Activated naive CD8-positive, alpha-beta T cell (primary cell): ENCODE measurements around the gene R3HDM4.

Experiments
- H3K27ac Mint-ChIP-seq: one replicate; pipeline ENCODE4 v1.8.0; 2021; ENCODE audit warnings: mixed read lengths
- H3K27me3 Mint-ChIP-seq: one replicate; pipeline ENCODE4 v1.8.0; 2021; ENCODE audit warnings: mixed read lengths
- H3K36me3 Mint-ChIP-seq: one replicate; pipeline ENCODE4 v1.8.0; 2021; ENCODE audit warnings: mixed read lengths
- H3K4me1 Mint-ChIP-seq: one replicate; pipeline ENCODE4 v1.8.0; 2021; ENCODE audit warnings: low read depth, mixed read lengths
- H3K4me3 Mint-ChIP-seq: one replicate; pipeline ENCODE4 v1.8.0; 2021; ENCODE audit warnings: mild to moderate bottlenecking, mixed read lengths
- H3K9me3 Mint-ChIP-seq: one replicate; pipeline ENCODE4 v1.8.0; 2021; ENCODE audit warnings: low read depth, mixed read lengths

The R3HDM4 gene

GRCh38 chr19:927780-928401, 14.9 kb upstream of the R3HDM4 start:
- peaks cover 9% of the 10 kb centered on the region for H3K4me1 Mint-ChIP-seq
- H3K9me3 Mint-ChIP-seq, result no peaks in the 10 kb centered on the region
- H3K27ac Mint-ChIP-seq, result no peak overlapping the region
- no peaks in the 10 kb centered on the region for H3K27me3 Mint-ChIP-seq
- no peaks in the 10 kb centered on the region for H3K36me3 Mint-ChIP-seq
- no peak overlapping the region for H3K4me3 Mint-ChIP-seq

DNA sequence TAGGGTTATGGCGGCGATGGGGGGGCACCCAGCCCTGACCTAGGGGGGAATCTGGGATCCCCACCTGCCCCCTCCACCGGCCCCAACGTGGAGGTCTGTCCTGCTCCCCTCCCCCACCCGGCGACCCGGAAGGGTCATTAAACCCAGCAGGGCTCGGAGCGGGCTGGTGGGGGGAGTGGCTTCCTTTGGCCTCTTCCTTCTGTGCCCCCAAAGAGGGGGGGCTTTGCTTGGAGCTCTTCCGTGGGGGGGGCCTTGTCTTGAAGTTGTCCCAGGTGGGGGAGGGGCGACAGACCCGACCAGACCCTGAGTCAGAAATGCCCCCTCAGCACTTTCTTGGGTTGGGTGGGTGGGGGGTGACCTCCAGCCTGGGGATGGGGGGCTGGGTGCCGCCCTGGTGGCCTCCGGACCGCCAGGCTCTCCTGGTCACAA, 14.3 kb upstream of the R3HDM4 start:
- Mint-ChIP-seq H3K27ac (no peak overlapping the region), H3K27me3 (no peaks in the 10 kb centered on the region), H3K9me3 (no peaks in the 10 kb centered on the region), H3K4me1 (peaks cover 6% of the 10 kb centered on the region), H3K36me3 (no peaks in the 10 kb centered on the region), H3K4me3 (no peak overlapping the region)

- peaks cover 3% of the 10 kb centered on the region for H3K4me1 Mint-ChIP-seq
- H3K27me3 Mint-ChIP-seq, result no peaks in the 10 kb centered on the region
- no peaks in the 10 kb centered on the region for H3K36me3 Mint-ChIP-seq
These were observed 13.8 kb upstream of the R3HDM4 start for GRCh38 chr19:926589-927350.

DNA sequence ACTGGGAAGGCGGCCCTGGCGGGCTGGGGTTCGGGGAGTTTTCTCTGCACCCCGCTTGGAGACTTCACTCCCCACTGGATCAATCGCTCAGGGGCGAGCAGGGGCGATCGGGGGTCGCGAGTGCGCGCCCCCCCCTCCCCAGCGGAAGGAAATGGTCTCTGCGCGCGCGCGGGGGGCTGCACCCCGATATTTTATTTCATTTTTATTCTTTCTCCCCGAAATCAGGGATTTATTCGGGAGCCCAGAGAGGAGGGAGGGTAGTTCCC, 13.2 kb upstream of the R3HDM4 start:
- Mint-ChIP-seq H3K4me3 (peak overlapping the region; percentile 70), H3K27ac (no peak overlapping the region), H3K4me1 (peaks cover 6% of the 10 kb centered on the region), H3K36me3 (no peaks in the 10 kb centered on the region), H3K27me3 (no peaks in the 10 kb centered on the region), H3K9me3 (no peaks in the 10 kb centered on the region)

More at GRCh38 chr19:926589-927350, 13.8 kb upstream of the R3HDM4 start:
- Mint-ChIP-seq H3K27ac (no peak overlapping the region), H3K4me3 (peak overlapping the region; percentile 77), H3K9me3 (no peaks in the 10 kb centered on the region)

- peak within 1 kb of the TSS; percentile 77 for H3K4me3 Mint-ChIP-seq
- H3K27ac Mint-ChIP-seq, result no peak within 1 kb of the TSS
- H3K36me3 Mint-ChIP-seq, result no peaks in the 10 kb centered on the region
- H3K27me3 Mint-ChIP-seq, result no peaks in the 10 kb centered on the region
- H3K4me1 Mint-ChIP-seq, result peaks cover 9% of the 10 kb centered on the region
- H3K9me3 Mint-ChIP-seq, result no peaks in the 10 kb centered on the region
These were observed 12.7 kb upstream of the R3HDM4 start, which contains the start of gene ARID3A for GRCh38 chr19:925526-926322. Gene ARID3A (plus strand): TSS chr19:926035. CDS start chr19:929529, 3,494 bp downstream.

DNA sequence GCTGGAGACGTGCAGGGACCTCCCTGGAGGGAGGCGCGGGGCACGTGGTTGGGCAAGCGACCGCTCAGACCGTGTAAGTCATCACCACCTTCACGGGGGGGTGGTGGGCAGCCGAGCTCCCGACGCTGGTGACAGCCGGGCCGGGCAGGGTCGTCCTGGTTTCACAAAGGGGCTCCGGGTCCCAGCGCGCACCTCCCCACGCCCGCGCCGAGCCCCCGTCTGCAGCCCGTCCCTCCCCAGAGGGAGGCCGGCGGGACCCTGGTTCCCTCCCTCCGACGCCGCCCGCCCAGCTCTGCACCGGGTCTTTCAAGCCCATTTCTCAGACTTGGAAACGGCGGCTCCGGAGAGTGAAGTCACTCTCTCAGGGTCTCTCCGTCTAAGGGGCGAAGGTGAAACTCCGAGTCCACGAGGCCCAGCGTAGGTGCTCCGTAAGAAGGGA, 12.1 kb upstream of the R3HDM4 start:
- H3K4me1 Mint-ChIP-seq, result peaks cover 11% of the 10 kb centered on the region
- peak overlapping the region; percentile 73 for H3K4me3 Mint-ChIP-seq
- H3K27ac Mint-ChIP-seq, result no peak overlapping the region
- no peaks in the 10 kb centered on the region for H3K36me3 Mint-ChIP-seq
- no peaks in the 10 kb centered on the region for H3K27me3 Mint-ChIP-seq
- H3K9me3 Mint-ChIP-seq, result no peaks in the 10 kb centered on the region

DNA sequence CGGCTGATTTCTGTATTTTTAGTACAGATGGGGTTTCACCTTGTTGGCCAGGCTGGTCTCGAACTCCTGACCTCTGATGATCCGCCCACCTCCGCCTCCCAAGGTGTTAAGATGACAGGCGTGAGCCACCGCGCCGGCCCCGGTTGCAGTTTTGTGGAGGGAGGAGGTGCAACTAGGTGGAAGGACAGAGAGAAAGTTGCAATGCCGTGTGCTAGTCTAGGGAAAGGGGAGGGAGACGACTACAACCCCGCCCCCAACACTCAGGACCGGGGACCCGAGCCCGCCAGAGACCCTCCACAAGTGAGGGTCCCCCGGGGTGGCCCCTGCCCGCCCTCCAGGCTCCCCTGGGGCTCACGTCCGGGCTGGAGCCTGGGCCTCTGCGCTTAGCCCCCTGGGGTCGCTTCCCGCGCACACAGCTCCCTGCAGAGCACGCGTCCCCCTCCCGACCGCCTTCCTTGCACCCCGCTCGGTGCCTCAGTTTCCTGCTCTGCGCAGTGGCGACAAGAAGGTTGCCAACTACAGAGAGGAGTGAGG, 11.6 kb upstream of the R3HDM4 start:
- peak overlapping the region; percentile 73 for H3K4me3 Mint-ChIP-seq
- no peaks in the 10 kb centered on the region for H3K36me3 Mint-ChIP-seq
- no peaks in the 10 kb centered on the region for H3K9me3 Mint-ChIP-seq
- no peaks in the 10 kb centered on the region for H3K27me3 Mint-ChIP-seq
- H3K4me1 Mint-ChIP-seq, result peaks cover 11% of the 10 kb centered on the region
- no peak overlapping the region for H3K27ac Mint-ChIP-seq

DNA sequence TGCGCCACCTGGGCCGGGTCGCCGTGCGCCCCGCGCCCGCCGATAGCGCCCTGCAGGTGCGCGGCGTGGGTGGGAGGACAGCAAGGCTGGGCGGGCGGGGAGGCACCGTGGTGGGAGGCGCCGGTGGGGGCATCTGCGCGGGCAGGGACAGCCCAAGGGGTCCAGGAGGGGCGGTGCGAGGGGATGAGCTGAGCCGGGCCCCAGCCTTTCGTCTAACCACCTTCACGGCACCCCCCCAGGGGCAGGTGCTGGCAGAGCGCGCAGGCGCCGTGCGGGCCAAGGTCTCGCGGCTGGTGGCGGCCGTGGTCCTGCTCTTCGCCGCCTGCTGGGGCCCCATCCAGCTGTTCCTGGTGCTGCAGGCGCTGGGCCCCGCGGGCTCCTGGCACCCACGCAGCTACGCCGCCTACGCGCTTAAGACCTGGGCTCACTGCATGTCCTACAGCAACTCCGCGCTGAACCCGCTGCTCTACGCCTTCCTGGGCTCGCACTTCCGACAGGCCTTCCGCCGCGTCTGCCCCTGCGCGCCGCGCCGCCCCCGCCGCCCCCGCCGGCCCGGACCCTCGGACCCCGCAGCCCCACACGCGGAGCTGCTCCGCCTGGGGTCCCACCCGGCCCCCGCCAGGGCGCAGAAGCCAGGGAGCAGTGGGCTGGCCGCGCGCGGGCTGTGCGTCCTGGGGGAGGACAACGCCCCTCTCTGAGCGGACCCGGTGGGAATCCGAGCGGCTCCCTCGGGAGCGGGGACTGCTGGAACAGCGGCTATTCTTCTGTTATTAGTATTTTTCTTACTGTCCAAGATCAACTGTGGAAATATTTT, 7.2 kb upstream of the R3HDM4 start:
- Mint-ChIP-seq H3K27ac (peak overlapping the region; percentile 66), H3K36me3 (no peaks in the 10 kb centered on the region), H3K4me1 (peaks cover 13% of the 10 kb centered on the region), H3K9me3 (no peaks in the 10 kb centered on the region), H3K4me3 (peak overlapping the region; percentile 87), H3K27me3 (no peaks in the 10 kb centered on the region)

GRCh38 chr19:919199-920050, 6.4 kb upstream of the R3HDM4 start:
- no peaks in the 10 kb centered on the region for H3K9me3 Mint-ChIP-seq
- H3K4me1 Mint-ChIP-seq, result peaks cover 15% of the 10 kb centered on the region
- H3K4me3 Mint-ChIP-seq, result no peak overlapping the region
- H3K27ac Mint-ChIP-seq, result no peak overlapping the region
- no peaks in the 10 kb centered on the region for H3K36me3 Mint-ChIP-seq
- H3K27me3 Mint-ChIP-seq, result no peaks in the 10 kb centered on the region

GRCh38 chr19:918481-919198, 5.6 kb upstream of the R3HDM4 start:
- Mint-ChIP-seq H3K27ac (no peak overlapping the region), H3K27me3 (no peaks in the 10 kb centered on the region), H3K4me3 (no peak overlapping the region), H3K36me3 (no peaks in the 10 kb centered on the region), H3K4me1 (peaks cover 16% of the 10 kb centered on the region), H3K9me3 (no peaks in the 10 kb centered on the region)

DNA sequence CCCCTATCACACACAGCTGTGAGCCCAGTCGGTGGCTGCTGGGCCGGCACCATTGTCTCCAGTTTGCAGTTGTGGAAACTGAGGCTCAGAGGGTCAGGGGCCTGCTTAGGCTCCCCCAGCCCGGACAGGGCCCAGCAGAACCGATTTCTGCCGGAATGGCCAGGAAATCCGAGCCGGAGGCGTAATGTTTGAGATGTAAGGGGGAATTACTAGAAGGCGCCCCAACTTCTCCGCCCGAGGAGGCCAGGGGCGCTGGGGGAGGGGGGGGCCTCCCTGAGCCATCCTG, 5.1 kb upstream of the R3HDM4 start:
- H3K4me3 Mint-ChIP-seq, result peak overlapping the region; percentile 71
- no peaks in the 10 kb centered on the region for H3K9me3 Mint-ChIP-seq
- H3K27ac Mint-ChIP-seq, result no peak overlapping the region
- H3K27me3 Mint-ChIP-seq, result no peaks in the 10 kb centered on the region
- peaks cover 17% of the 10 kb centered on the region for H3K4me1 Mint-ChIP-seq
- H3K36me3 Mint-ChIP-seq, result no peaks in the 10 kb centered on the region

DNA sequence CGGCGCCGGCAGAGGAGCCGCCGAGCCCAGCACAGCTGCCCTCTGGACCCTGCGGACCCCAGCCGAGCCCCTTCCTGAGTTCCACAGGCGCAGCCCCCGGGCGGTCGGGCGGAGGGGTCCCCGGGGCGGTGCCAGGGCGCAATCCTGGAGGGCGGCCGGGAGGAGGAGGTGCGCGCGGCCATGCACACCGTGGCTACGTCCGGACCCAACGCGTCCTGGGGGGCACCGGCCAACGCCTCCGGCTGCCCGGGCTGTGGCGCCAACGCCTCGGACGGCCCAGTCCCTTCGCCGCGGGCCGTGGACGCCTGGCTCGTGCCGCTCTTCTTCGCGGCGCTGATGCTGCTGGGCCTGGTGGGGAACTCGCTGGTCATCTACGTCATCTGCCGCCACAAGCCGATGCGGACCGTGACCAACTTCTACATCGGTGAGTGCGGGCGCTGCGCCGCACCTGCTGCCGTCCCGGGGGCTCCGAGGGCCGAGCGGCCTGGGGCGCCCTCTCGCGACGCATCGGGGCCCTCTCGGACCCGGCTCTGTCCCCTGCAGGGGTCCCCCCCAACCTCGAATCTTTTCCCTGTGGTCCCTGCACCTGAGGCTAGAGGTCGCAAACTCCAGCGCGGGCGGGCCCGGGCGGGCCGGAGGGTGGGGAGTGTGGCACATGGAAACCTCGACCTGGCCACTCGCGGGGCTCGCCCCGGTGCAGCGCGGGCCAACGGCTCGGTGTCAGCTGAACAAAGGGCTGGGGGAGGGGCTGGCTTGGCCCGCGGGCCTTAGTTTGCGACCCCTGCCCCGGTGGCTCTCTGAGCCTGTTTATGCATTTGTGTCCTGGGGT, 4.5 kb upstream of the R3HDM4 start, which contains the start of gene KISS1R:
TSS of gene KISS1R (plus strand) at position 11 of the 829 bp plus-strand sequence. CDS start at position 181, 170 bp downstream.
- no peaks in the 10 kb centered on the region for H3K36me3 Mint-ChIP-seq
- H3K4me3 Mint-ChIP-seq, result peak within 1 kb of the TSS; percentile 71
- no peak within 1 kb of the TSS for H3K27ac Mint-ChIP-seq
- H3K9me3 Mint-ChIP-seq, result no peaks in the 10 kb centered on the region
- H3K4me1 Mint-ChIP-seq, result peaks cover 17% of the 10 kb centered on the region
- no peaks in the 10 kb centered on the region for H3K27me3 Mint-ChIP-seq
